Glutamatergic neuron (in vitro differentiated cells): Measurements from ENCODE around the gene H6PD. TPM values are rescaled to one million over a fixed set of nuclear protein-coding genes. Genes with fewer than 3 reads are reported as not detected.

ENCODE experiments used
- DNase-seq: peaks from one replicate; pipeline ENCODE4 v3.0.0; 2022
- H3K27ac Mint-ChIP-seq: one replicate; pipeline ENCODE4 v1.8.0; 2020; ENCODE audit warnings: mild to moderate bottlenecking, mixed read lengths, inconsistent platforms; ENCODE audit not compliant: unreplicated experiment
- H3K27me3 Mint-ChIP-seq: one replicate; pipeline ENCODE4 v1.8.0; 2020; ENCODE audit warnings: mild to moderate bottlenecking, moderate library complexity, mixed read lengths, inconsistent platforms; ENCODE audit not compliant: unreplicated experiment
- H3K36me3 Mint-ChIP-seq: one replicate; pipeline ENCODE4 v1.8.0; 2020; ENCODE audit warnings: mild to moderate bottlenecking, mixed read lengths, inconsistent platforms; ENCODE audit not compliant: unreplicated experiment
- H3K4me1 Mint-ChIP-seq: one replicate; pipeline ENCODE4 v1.8.0; 2020; ENCODE audit warnings: mild to moderate bottlenecking, low read depth, mixed read lengths, inconsistent platforms; ENCODE audit not compliant: unreplicated experiment
- H3K4me3 Mint-ChIP-seq: one replicate; pipeline ENCODE4 v1.8.0; 2020; ENCODE audit warnings: mild to moderate bottlenecking, mixed read lengths, inconsistent platforms; ENCODE audit not compliant: unreplicated experiment
- H3K9me3 Mint-ChIP-seq: one replicate; pipeline ENCODE4 v1.8.0; 2020; ENCODE audit warnings: mild to moderate bottlenecking, moderate library complexity, mixed read lengths, inconsistent platforms; ENCODE audit not compliant: unreplicated experiment
- CTCF ChIP-seq: fragments of 200-600 bp; sonication (generic); IDR thresholded peaks from one replicate; pipeline ENCODE4 v1.5.0; 2021; ENCODE audit not compliant: partially characterized antibody, unreplicated experiment
- total RNA-seq: library from RNA; stranded (reverse); fragmentation: NEBNext Ultra II Directional; extraction: Animal tissue kit (Norgen Biotek cat#: 25700); gene quantifications from one replicate; pipeline ENCODE4 v1.2.1, GENCODE V29; 2021; ENCODE audit not compliant: unreplicated experiment

H6PD gene
- total RNA-seq, 1 donor from 2014 or later: 5.0 TPM

- Mint-ChIP-seq H3K9me3 (peaks cover 5% of the 10 kb centered on the region), H3K4me3 (no peak overlapping the region)
Measured at GRCh38 chr1:9311479-9311878, 76.9 kb downstream of the H6PD start.

GRCh38 chr1:9312168-9312720 lies 77.7 kb downstream of the H6PD start:
- Mint-ChIP-seq H3K4me3 (no peak overlapping the region), H3K4me1 (peaks cover 54% of the 10 kb centered on the region), H3K9me3 (peaks cover 8% of the 10 kb centered on the region), H3K36me3 (no peaks in the 10 kb centered on the region), H3K27me3 (peaks cover 10% of the 10 kb centered on the region), H3K27ac (no peak overlapping the region)
- no peak for TF ChIP-seq CTCF
- DNase-seq: no peak

More at GRCh38 chr1:9311479-9311878, 76.9 kb downstream of the H6PD start:
- Mint-ChIP-seq H3K27ac (peak overlapping the region; percentile 1), H3K36me3 (no peaks in the 10 kb centered on the region), H3K27me3 (peaks cover 11% of the 10 kb centered on the region), H3K4me1 (peaks cover 54% of the 10 kb centered on the region)
- DNase-seq: no peak
- no peak for TF ChIP-seq CTCF

GRCh38 chr1:9313576-9313975 lies 79.0 kb downstream of the H6PD start:
- Mint-ChIP-seq H3K4me3 (no peak overlapping the region), H3K27me3 (peaks cover 9% of the 10 kb centered on the region), H3K36me3 (no peaks in the 10 kb centered on the region), H3K27ac (no peak overlapping the region), H3K4me1 (peaks cover 50% of the 10 kb centered on the region), H3K9me3 (peaks cover 9% of the 10 kb centered on the region)
- no peak for DNase-seq
- TF ChIP-seq CTCF: no peak

GRCh38 chr1:9314111-9314510 lies 79.5 kb downstream of the H6PD start:
- peaks cover 9% of the 10 kb centered on the region for H3K27me3 Mint-ChIP-seq
- no peak for DNase-seq
- no peak overlapping the region for H3K4me3 Mint-ChIP-seq
- H3K27ac Mint-ChIP-seq: peak overlapping the region; percentile 20
- no peak for TF ChIP-seq CTCF
- H3K9me3 Mint-ChIP-seq: peaks cover 9% of the 10 kb centered on the region
- H3K4me1 Mint-ChIP-seq: peaks cover 47% of the 10 kb centered on the region
- H3K36me3 Mint-ChIP-seq: no peaks in the 10 kb centered on the region

- no peaks in the 10 kb centered on the region for H3K36me3 Mint-ChIP-seq
- no peak for TF ChIP-seq CTCF
- no peak for DNase-seq
- H3K27ac Mint-ChIP-seq: peak overlapping the region; percentile 20
- H3K9me3 Mint-ChIP-seq: peaks cover 9% of the 10 kb centered on the region
- no peak overlapping the region for H3K4me3 Mint-ChIP-seq
- peaks cover 48% of the 10 kb centered on the region for H3K4me1 Mint-ChIP-seq
- H3K27me3 Mint-ChIP-seq: peaks cover 9% of the 10 kb centered on the region
Measured at GRCh38 chr1:9314711-9315379, 80.3 kb downstream of the H6PD start.
